Measurements from ENCODE around the gene RCC1.

DNA sequence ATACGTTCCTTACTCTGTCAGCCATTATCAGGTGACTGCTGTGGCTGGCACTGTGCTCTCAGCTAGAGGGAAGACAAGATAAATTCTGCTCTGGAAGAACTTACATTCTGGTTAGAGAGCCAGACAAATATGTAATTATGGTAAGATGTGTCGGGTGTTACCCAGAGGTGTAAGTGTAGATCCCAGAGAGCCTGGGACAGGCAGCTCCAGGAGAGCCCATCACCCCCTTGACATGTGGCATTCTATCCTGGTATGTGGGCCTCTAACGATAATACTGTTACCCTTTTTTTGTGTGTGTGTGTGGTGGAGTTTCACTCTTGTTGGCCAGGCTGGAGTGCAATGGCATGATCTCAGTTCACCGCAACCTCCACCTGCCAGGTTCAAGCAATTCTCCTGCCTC is 66.1 kb downstream of the RCC1 start:
- no peak for TF ChIP-seq POLR2AphosphoS5 (IDR thresholded peaks at IDR 0.05; ENCODE audit: insufficient read depth, low read depth, low read length)
- TF ChIP-seq, protein P1, sequence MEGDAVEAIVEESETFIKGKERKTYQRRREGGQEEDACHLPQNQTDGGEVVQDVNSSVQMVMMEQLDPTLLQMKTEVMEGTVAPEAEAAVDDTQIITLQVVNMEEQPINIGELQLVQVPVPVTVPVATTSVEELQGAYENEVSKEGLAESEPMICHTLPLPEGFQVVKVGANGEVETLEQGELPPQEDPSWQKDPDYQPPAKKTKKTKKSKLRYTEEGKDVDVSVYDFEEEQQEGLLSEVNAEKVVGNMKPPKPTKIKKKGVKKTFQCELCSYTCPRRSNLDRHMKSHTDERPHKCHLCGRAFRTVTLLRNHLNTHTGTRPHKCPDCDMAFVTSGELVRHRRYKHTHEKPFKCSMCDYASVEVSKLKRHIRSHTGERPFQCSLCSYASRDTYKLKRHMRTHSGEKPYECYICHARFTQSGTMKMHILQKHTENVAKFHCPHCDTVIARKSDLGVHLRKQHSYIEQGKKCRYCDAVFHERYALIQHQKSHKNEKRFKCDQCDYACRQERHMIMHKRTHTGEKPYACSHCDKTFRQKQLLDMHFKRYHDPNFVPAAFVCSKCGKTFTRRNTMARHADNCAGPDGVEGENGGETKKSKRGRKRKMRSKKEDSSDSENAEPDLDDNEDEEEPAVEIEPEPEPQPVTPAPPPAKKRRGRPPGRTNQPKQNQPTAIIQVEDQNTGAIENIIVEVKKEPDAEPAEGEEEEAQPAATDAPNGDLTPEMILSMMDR (IDR thresholded peaks at IDR 0.05; ENCODE audit: extremely low read depth in 1 of 2, insufficient read depth in 1 of 2, low read depth in 1 of 2, low read length in 2 of 2), result no peak
- TF ChIP-seq EZH2 (IDR thresholded peaks at IDR 0.05; ENCODE audit: borderline replicate concordance, low read depth, low read length, severe bottlenecking), result no peak
- no peak for TF ChIP-seq POLR2A (IDR thresholded peaks at IDR 0.05; ENCODE audit: low read depth, low read length)
- TF ChIP-seq, protein P2, sequence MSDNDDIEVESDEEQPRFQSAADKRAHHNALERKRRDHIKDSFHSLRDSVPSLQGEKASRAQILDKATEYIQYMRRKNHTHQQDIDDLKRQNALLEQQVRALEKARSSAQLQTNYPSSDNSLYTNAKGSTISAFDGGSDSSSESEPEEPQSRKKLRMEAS (IDR thresholded peaks at IDR 0.05; ENCODE audit: insufficient read depth, insufficient read length), result no peak
- TF ChIP-seq MYC (IDR thresholded peaks at IDR 0.05; ENCODE audit: low read depth, low read length), result no peak

All from endothelial cell of umbilical vein (primary cell).